GM21423 (cell line): ENCODE results near the gene MYO16.
"Not testable (repeated sequence)": the region's sequence is repeated elsewhere in the genome, so short reads cannot be mapped to it uniquely, and the experiment has no call there.

Experiments used
- ATAC-seq: cut with Tn5 transposase; IDR thresholded peaks from one replicate; pipeline ENCODE4 v1.9.1; 2021; ENCODE audit warnings: mild to moderate bottlenecking, moderate library complexity; ENCODE audit not compliant: unreplicated experiment

The MYO16 gene

GRCh38 chr13:108860418-108860817 lies 231.0 kb downstream of the MYO16 start:
- ATAC-seq, result no peak

DNA sequence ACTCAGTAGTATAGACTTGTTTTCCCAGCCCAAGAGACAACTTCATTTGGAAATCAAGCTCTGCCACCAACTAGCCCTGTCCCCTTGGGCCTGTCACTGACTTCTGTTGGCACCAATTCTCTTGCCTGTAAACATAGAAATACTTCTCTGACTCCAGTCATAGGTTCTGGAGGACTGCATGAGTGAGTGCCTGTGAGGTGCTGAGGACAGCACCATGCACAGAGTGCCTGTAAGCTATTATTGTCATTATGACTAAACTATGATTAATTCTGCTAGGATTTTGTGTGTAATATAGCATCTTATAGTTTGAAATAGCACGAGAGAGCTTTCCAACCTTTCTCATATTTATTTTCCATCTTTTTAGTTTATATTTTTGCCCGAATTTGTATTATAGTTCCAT lies 247.9 kb downstream of the MYO16 start:
- no peak for ATAC-seq

GRCh38 chr13:108878732-108879131 lies 249.3 kb downstream of the MYO16 start:
- no peak for ATAC-seq

DNA sequence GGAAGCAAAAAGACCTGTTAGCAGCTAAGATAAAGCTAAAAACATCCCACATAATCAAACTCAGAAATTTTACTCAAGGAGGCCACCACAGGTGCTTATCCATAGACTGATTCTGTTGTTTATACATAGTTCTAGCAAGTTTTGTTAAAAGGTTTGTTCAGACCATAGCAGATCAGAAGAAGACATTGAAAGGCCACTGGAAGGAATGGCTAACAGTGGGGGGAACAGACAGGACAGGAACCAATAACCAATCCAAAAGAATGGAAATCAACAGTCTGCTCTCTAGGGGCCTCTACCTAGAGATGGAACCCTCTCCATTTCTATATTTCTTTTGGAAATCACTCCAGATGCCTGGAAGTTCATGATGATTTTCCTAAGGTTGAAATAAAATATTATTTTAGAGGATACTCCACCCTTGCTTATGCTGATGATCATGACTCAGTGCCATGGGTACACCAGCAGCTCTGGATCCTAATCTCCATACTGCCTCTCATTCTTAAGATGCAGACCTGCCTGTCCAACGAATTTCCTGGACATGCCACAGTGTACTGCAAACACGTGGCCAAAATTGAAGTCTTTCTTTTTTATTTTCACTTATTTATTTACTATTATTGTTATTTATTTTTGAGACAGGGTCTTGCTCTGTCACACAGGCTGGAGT lies 260.0 kb downstream of the MYO16 start:
- no peak for ATAC-seq

- ATAC-seq, result no peak
Observed at GRCh38 chr13:108895220-108895704, 265.9 kb downstream of the MYO16 start.

DNA sequence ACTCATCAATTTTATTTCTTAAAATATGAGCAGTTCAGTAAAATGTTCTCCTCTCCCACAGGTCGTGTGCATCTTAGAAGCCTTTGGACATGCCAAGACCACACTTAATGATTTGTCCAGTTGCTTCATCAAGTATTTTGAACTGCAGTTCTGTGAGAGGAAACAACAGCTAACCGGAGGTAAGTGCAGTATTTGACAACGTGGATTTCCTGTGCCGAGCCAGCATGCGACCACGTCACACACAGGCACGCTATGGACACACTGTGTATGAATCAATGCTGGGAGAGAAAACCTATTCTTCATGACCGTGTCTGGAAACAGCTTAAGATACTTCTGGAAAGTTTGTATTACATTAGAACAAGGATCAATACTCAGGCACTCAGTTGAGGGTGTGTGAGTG lies 268.5 kb downstream of the MYO16 start:
- ATAC-seq, result no peak

- no peak for ATAC-seq
Observed at GRCh38 chr13:108902405-108903155, 273.2 kb downstream of the MYO16 start.

GRCh38 chr13:108903613-108904012 lies 274.2 kb downstream of the MYO16 start:
- no peak for ATAC-seq

DNA sequence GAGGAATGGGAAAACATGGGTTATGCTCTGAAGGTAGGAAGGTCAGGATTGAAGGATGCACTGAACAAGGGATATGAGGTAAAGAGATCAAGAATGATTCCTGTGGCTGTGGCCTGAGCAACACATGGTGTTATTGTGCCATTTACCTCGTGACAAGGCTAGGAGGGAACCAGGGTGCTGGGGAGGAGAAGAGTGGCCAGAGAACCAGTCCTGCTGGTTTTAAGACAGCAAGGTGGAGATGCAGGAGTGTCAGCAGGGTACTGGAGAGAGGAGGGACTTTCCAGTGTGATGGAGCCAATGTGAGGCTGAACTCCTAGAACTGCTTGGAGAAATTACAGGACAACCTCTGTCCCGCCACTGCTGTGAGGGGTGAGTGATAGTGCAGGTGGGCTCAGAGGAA lies 282.4 kb downstream of the MYO16 start:
- no peak for ATAC-seq

GRCh38 chr13:108913731-108914130 lies 284.3 kb downstream of the MYO16 start:
- ATAC-seq, result not testable (repeated sequence)

DNA sequence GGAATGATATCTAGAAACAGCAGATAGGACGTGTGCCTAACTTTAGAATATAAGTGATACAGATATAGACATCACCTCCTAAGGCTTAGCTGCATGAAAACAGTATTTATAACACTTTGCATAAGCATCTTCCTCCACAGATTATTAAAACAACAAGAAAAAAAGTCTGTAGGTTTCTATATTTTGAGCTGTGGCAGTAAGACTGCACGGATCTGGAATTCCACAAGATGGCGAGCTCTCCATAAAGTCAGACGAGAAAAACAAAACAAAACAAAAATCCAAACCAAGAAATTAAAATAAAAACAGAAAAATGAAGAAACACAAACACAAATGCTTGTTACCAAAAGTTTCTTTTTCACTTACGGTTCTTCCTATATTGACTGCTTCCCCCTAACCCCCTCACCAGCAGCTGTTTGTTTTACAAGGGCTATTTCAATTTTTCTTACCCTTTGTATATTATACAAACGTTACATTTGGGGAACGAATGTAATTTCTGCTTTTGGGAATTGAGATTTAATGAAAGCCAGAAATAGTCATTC lies 285.8 kb downstream of the MYO16 start:
- no peak for ATAC-seq

DNA sequence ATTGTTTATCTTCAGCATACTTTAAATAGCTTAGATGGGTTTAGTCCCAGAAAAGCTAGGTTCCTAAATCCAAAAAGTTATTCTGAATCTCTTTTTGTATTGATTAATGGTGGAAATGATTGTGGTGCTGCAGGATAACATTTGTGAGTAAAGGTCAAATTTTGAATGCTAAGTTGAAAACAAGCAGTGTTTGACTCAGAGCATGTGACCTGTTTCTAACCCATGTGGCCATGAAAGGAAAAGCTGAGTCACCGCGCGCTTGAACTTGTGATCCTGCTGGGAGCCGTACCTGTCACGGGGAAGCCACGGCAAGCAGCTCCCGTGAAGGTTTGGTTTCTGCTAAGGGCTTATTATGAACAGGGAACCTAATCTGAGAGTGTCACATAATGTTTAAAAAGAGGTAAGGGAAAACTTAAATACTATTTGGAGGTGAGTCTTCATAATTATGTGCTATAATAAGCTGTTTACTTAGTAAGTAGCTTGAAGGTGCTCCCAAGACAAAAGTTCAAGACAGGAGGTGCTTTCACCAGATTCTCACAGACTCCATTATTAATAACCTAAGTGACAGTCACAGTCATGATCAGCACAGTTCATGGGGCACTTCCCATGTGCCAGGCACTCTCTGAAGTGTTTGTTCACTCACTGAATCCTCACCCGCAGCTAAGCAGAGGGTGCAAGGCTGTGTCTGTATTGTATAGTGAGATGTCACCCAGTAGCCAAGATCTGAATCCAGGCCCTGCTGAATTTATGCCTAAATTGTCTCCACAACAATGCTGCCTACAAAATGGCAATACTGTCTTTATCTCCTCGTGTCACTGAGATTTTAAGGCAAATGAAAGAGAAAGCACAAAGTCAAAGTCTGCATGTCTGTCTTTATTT lies 286.5 kb downstream of the MYO16 start:
- ATAC-seq, result peak; percentile 95

DNA sequence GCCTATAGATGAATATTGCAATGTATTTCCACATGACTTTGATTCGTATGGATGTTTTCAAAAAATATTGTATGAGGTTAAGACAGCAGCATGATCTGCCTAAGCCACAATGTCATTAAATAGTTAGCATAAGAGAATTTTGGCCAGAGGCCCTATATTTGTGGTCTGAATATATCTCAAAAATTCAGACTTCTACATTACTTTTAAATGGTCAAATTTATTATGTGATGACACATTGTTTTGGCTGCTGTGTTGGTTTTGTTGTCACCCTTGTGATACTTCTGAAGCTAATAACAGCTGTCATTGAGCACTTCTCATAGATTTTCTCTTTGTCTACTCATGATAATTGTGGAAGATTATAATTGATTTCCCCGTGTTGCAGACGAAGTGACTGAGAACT lies 288.2 kb downstream of the MYO16 start:
- no peak for ATAC-seq

GRCh38 chr13:108919036-108919907 lies 289.9 kb downstream of the MYO16 start:
- no peak for ATAC-seq

DNA sequence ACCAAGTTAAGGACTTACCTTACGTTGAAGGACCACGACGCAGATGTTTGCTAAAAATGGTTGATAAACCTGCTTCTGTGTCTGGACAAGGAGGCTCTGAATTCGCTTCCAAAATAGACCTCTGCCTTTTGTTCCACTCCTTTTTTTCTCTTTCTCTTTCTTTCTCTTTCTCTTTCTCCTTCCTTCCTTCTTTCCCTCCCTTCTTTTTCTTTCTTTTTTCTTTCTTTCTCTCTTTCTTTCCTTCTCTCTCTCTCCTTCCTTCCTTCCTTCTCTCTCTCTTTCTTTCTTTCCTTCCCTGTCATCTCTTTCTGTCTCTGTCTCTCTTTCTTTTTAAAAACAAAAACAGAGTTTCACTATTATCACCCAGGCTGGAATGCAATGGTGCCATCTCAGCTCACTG lies 290.7 kb downstream of the MYO16 start:
- no peak for ATAC-seq

- no peak for ATAC-seq
Observed at GRCh38 chr13:108921238-108921637, 291.8 kb downstream of the MYO16 start.

- no peak for ATAC-seq
Observed at GRCh38 chr13:108922108-108922507, 292.7 kb downstream of the MYO16 start.

DNA sequence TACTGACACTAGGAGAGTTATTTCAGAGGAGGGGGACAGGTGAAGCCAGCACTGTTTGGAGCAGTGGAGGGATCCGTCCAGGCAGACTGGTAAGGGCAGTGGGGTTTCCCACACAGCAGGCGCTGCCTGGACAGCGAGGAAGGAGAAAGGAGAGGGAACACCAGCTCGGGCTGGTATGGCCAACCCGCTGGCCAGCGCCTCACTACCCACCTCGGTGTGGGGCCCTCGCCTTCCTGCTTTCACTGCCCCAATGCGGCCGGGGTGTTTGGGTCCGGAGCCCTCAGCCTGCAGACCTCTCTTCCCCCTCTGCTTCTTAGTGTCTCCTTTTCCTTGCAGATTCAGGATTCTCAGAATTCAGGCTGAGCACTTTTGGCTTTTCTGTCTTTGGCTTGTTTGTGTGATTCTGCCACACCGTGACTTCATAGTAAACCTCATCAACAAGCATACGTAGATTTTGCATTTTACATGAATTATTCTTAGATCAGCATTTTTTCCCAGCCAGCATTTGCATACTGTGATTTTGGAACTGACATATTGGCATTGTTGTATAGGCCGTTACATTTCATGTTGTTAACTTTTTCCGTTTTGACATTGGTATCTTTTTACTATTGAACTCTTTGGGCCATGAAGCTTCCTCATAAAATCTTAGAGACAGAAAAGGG lies 294.1 kb downstream of the MYO16 start:
- no peak for ATAC-seq

GRCh38 chr13:108924134-108924533 lies 294.7 kb downstream of the MYO16 start:
- no peak for ATAC-seq

GRCh38 chr13:108924541-108924940 lies 295.1 kb downstream of the MYO16 start:
- ATAC-seq, result no peak
